Activated T-cell treated with anti-CD3 and anti-CD28 coated beads, Interleukin-2, amount 50 U/mL, for 1 hour (primary cell): ENCODE results near the gene TOR1A.

Experiments
- DNase-seq: peaks from one replicate; pipeline ENCODE4 v3.0.0-alpha.2; 2020

The TOR1A gene, protein sequence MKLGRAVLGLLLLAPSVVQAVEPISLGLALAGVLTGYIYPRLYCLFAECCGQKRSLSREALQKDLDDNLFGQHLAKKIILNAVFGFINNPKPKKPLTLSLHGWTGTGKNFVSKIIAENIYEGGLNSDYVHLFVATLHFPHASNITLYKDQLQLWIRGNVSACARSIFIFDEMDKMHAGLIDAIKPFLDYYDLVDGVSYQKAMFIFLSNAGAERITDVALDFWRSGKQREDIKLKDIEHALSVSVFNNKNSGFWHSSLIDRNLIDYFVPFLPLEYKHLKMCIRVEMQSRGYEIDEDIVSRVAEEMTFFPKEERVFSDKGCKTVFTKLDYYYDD

DNA sequence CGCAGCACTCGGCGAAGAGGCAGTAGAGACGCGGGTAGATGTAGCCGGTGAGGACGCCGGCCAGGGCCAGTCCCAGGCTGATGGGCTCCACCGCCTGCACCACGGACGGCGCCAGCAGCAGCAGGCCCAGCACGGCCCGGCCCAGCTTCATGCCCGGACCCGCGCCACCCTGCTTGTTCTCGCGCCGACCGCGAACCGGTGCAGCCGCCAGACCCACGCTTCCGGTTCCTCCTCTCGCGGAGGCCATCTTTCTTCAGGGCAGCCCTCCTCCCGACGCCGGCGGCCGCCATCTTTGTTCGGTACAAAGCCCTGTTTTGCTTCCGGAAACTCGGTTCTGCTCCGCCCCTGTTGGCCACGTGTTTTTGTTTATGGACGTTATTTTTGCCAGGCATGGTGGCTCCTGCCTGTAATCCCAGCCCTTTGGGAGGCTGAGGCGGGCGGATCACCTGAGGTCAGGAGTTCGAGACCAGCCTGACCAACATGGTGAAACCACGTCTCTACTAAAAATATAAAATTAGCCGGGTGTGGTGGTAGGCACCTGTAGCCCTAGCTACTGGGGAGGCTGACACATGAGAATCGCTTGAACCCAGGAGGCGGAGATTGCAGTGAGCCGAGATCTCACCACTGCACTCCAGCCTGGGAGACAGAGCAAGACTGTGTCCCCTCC lies at the start of gene TOR1A:
TOR1A (minus strand) TSS at position 202 of the 667 bp plus-strand sequence; CDS start at position 151, 51 bp downstream.
- DNase-seq = peak; percentile 91

- DNase-seq = no peak
Observed at GRCh38 chr9:129871046-129871445, 47.1 kb upstream of the TOR1A start.

- no peak for DNase-seq
Observed at GRCh38 chr9:129869585-129870501, 45.9 kb upstream of the TOR1A start.

- DNase-seq = peak; percentile 90
Observed at GRCh38 chr9:129868872-129869486, 45.0 kb upstream of the TOR1A start.

DNA sequence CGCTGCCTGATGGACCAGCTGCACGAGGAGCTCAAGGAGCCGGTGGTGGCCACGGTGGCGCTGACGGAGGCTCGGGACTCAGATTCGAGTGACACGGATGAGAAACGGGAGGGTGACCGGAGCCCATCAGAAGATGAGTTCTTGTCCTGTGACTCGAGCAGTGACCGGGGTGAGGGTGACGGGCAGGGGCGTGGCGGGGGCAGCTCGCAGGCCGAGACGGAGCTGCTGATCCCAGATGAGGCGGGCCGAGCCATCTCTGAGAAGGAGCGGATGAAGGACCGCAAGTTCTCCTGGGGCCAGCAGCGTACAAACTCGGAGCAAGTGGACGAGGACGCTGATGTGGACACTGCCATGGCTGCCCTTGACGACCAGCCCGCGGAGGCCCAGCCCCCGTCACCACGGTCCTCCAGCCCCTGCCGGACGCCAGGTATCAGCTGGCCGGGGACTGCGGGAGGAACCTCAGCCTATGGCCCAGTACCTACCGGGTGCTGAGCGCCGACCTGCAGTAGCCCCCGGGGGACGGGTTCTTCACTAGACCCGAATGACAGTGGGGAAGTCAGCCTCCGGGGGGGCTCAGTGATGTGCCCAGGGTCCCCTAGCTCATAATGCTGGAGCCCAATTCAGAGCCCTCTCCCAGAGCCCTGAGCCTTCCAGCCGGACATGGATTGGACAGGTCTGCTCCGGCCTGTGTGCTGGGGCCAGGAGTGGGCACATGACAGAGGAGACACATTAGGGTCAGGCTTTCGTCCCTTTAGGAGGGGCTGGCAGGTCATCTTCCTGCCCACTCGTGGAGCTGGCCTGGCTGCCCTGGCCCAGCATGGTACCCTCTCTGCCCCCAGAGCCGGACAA lies 44.3 kb upstream of the TOR1A start:
- no peak for DNase-seq

- DNase-seq = peak; percentile 43
Observed at GRCh38 chr9:129867136-129868022, 43.4 kb upstream of the TOR1A start.

GRCh38 chr9:129866394-129867135 lies 42.6 kb upstream of the TOR1A start:
- DNase-seq = peak; percentile 56

DNA sequence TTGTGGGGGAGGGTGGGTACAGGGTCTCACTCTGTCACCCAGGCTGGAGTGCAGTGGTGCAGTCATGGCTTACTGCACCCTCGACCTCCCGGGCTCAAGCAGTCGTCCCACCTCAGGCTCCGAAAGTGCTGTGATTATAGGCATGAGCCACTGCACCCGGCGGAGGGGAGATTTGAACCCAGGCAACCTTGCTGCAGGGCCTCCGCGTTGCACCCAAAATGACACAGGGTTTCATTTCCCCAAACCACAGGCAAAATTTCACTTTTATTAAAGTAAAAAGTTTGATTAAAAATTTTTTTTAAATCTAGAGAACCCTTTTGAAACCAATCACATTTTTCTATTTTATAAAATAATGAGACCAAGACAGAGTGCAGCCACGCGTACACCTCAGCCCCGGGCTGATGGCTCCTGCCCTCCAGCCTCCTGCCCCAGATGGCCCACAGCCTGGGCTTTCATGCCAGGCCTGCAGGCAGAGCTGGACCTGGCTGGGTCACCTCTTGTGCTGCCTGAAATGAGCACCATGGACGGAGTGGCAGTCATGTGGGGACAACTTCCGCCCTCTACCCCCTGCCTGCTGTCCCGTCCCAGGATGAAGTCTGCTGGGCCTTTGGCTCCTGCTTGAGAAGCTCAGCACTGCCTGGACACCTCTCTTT lies 41.9 kb upstream of the TOR1A start:
- DNase-seq = no peak

- DNase-seq = no peak
Observed at GRCh38 chr9:129864991-129865647, 41.2 kb upstream of the TOR1A start.

- peak; percentile 65 for DNase-seq
Observed at GRCh38 chr9:129863059-129863690, 39.2 kb upstream of the TOR1A start.

DNA sequence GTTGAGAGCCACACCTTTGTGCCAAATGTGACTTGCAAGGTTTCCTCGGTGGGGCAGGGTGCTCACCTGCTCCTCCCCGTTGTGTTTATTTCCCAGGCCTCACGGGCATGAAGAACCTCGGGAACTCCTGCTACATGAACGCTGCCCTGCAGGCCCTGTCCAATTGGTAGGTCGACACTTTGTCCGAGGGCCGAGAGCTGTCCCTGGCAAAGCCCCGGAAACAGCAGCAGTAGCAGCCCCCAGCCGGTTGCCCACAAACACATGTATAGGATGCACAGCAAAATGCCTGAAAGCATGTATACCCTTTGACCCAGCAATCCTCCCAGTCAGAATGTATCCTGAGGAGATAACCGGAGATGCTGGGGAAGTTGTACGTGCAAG lies 37.5 kb upstream of the TOR1A start:
- no peak for DNase-seq

GRCh38 chr9:129860653-129861446 lies 36.9 kb upstream of the TOR1A start:
- DNase-seq = no peak

DNA sequence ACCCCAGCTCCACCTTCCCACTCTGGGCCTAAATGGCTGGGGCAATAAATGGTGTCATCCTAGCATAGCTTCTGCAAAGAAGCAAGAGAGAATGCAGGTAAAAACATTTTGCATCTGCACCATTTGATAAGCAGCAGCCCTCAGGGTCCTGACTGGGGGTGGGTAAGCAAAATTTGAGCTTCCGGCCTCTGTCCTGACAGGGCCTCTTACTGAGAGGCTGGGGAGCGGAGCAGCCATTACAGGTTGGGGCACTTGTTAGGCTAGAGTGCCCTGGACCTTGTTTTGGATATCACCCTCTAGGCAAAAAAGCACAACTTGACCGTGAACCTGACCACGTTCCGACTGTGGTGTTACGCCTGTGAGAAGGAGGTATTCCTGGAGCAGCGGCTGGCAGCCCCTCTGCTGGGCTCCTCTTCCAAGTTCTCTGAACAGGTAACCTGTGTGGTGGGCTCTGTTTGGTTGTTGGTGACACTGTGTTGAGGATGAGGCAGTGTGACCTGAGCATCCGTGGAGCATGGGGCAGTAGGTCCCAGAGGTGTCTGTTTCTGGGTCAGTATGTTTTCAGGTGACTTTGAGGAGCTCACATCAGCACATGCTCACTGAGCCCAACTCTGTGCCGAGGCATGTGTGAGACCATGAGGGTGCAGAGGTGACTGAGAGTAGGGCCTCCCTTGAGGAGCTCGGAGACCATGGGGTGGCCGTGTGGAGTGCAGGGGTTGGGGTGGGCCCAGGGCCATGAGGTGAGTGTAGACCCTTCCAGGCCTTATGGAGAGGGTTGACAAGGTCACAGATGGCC lies 34.4 kb upstream of the TOR1A start:
- no peak for DNase-seq

- no peak for DNase-seq
Observed at GRCh38 chr9:129857207-129857606, 33.3 kb upstream of the TOR1A start.

DNA sequence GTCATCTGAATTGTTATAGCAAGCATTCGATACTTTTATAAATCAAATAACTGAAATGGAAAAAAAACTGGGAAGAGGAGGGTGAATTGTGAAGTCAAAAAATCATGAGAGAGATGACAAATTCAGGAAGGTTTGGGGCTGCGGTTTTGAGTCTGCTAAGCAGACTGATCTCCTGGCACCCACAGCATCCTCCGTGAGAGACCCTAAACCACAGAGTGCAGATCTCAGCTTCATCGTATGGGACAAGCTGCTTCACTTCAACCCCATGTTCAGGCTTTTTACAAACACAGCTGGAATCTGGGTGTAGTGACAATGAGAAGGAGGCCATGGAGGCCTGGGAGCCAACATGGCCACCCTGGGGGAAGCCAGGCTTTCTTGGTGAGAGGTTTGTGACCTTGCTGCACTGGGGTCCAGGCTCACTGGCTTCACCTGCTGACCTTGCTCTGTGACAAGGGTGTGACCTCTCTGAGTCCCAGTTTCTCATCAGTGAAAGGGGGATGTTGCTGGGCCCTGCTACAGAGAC lies 30.7 kb upstream of the TOR1A start:
- no peak for DNase-seq

DNA sequence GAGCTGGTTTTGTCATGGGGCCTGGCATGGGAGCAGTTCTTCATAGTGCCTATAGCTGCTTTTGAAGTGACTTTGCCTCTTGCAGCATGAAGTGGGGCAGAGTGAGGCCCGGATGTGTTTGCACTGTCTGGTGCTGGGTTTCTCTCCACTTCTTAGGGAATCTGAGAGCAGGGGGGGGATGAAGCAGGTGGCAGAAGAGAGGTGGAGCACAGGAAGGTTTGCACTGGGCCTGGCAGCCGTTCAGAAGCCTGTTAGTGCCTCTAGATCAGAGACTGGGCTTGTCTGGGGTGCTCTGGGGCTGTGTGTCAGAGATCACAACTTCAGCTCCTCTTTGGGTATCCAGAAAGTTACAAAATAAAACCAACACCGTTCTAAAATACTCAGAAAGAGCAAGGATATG lies 29.7 kb upstream of the TOR1A start:
- no peak for DNase-seq

- DNase-seq = no peak
Observed at GRCh38 chr9:129852579-129852978, 28.6 kb upstream of the TOR1A start.
